ENCODE results near the gene MAN1A2. TPM values are rescaled to one million over a fixed set of nuclear protein-coding genes. Genes with fewer than 3 reads are reported as not detected.

MAN1A2 gene
- total RNA-seq, 4 donors from 2014 or later = 18.1 to 37.4 (median 26.3) TPM

DNA sequence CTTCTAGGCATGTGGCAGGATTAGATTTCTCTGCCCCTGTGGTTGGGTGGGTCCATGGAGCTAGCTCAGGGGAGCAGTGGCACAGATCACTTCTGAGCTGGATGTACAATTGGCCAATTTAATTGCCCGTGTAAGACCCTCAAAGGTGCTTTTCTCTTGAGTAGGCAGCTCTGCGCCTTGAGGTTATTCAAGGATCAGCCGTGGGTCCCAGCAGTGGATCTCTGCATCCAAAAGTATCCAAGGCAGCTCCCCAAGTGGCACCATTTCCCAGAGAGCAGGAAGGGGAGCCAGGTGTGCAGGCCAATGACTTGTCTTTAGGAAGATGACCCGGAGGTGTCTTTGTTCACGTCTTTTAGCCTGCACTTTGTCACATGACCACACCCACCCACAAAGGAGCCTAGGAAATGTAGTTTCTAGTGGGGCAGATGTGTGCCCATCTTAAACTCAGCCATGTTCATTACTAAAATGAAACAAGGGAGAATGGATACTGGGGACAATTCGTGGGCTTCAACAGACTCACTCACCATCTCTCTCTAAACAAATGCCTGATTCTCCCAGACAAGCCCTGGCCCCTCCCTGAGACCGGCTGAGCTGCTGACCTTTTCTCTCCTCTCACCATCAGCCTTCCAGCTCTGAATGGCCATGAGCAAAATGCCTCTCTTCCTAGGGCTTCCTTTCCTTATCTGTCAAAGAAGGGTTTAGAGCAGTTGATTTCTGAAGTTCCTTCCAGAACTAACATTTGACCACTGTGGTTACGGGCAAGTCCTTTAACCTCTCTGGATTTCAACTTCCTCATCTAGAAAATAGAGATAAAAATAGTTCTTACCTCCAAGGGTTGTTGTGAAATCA, 197.2 kb downstream of the MAN1A2 start:
- Histone ChIP-seq H3K27ac (no peak overlapping the region), H3K9me3 (no peaks in the 10 kb centered on the region), H3K4me1 (no peaks in the 10 kb centered on the region), H3K27me3 (no peaks in the 10 kb centered on the region), H3K4me3 (no peak overlapping the region), H3K36me3 (no peaks in the 10 kb centered on the region)
- TF ChIP-seq POLR2A (IDR thresholded peaks at IDR 0.05) = no peak
- TF ChIP-seq, protein P1, sequence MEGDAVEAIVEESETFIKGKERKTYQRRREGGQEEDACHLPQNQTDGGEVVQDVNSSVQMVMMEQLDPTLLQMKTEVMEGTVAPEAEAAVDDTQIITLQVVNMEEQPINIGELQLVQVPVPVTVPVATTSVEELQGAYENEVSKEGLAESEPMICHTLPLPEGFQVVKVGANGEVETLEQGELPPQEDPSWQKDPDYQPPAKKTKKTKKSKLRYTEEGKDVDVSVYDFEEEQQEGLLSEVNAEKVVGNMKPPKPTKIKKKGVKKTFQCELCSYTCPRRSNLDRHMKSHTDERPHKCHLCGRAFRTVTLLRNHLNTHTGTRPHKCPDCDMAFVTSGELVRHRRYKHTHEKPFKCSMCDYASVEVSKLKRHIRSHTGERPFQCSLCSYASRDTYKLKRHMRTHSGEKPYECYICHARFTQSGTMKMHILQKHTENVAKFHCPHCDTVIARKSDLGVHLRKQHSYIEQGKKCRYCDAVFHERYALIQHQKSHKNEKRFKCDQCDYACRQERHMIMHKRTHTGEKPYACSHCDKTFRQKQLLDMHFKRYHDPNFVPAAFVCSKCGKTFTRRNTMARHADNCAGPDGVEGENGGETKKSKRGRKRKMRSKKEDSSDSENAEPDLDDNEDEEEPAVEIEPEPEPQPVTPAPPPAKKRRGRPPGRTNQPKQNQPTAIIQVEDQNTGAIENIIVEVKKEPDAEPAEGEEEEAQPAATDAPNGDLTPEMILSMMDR (IDR thresholded peaks at IDR 0.05) = no peak
- no peak for DNase-seq
- intact Hi-C loops (cut with DNase I) = no loop called here
- WGBS, 2 donors = 72 to 73% methylated on average over 3 to 7 of the region's 8 CpGs

DNA sequence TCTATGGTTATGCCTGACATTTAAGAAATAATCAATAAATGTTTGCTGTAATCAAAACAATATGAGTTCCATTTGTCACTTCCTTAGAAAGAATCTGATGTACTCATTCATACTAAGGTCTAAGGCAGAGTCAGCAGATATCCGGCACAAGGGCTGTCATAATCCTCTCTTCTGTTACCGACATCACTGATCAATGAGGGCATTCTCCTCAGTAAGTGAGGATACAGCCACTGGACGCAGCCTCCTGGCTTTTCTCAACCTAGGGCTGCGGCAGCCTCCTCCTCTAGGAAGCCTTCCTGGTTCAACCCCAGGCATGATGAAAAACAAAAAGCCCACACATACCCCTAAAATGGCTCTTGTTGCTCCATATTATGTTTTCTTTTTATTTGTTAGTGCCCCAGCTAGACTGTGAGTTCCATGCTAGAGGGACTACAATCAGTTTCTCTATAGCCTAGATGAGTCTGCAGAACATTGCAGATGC, 197.9 kb downstream of the MAN1A2 start:
- no peaks in the 10 kb centered on the region for H3K27me3 ChIP-seq
- H3K9me3 ChIP-seq = no peaks in the 10 kb centered on the region
- H3K27ac ChIP-seq = no peak overlapping the region
- intact Hi-C loops (cut with DNase I) = no loop called here
- WGBS, 2 donors = 86 to 87% methylated on average over 4 of the region's 4 CpGs
- no peaks in the 10 kb centered on the region for H3K4me1 ChIP-seq
- no peaks in the 10 kb centered on the region for H3K36me3 ChIP-seq
- DNase-seq = no peak
- TF ChIP-seq POLR2A (IDR thresholded peaks at IDR 0.05) = no peak
- TF ChIP-seq, protein P1 (IDR thresholded peaks at IDR 0.05) = no peak
- no peak overlapping the region for H3K4me3 ChIP-seq

DNA sequence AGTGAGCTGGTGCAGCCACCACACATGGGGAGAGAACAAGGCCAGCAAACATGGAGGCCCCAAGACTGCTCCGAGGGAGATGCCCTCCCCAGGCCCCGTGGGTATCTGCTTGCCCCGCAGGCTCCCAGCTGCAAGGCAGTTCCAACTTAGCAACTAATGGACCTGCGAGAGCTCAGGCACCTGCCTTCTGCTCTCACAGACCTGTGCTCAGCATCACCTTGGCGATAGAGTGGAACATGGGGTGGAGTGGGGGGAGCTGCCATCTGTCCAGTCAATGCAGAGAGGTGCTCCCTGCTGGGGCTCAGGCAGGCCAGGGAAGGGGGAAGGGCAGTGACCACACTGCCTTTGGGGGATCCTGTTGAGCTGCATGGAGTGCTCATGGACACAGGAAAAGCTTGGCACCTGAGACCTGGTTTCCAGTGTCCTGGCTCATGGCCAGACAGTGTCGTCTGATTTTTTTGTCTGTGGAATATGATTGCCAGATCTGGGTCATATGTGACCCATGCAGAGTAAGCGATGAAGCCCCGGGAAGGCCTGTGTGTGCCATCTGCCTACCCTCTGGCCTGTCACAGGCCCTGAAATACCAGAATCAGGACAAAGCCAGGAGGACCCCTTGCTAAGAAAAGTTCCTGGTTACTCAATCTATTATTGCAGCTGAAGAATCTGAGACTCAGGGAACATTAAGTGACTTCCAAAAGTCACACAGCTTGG, 198.7 kb downstream of the MAN1A2 start:
- WGBS, 2 donors = 60 to 100% methylated on average over 1 of the region's 8 CpGs
- Histone ChIP-seq H3K27ac (no peak overlapping the region), H3K4me3 (no peak overlapping the region), H3K4me1 (peaks cover 0 to 5% (median 0%) of the 10 kb centered on the region in 3 donors), H3K27me3 (no peaks in the 10 kb centered on the region), H3K36me3 (no peaks in the 10 kb centered on the region), H3K9me3 (no peaks in the 10 kb centered on the region)
- TF ChIP-seq, protein P1 (IDR thresholded peaks at IDR 0.05) = no peak
- TF ChIP-seq POLR2A (IDR thresholded peaks at IDR 0.05) = no peak
- DNase-seq = no peak
- intact Hi-C loops (cut with DNase I) = no loop called here

DNA sequence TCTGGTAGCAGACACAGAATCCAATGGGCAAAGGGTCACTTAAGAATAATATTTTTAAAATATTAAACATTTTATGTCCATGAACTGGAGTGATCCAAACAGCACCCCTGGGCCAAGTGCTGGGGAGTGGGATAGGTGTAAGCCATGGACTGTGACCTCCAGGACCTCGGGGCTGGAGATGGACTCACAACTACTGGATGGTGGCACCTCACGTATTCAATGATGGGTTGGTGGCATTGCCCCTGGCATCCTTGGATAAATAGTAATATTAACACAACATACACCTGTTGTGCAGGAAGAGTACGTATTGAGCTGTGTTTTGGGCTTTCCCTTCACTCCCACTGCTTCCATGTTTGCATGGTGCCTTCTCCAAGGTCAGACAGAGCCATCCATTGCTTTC, 199.3 kb downstream of the MAN1A2 start:
- no peaks in the 10 kb centered on the region for H3K9me3 ChIP-seq
- no peaks in the 10 kb centered on the region for H3K27me3 ChIP-seq
- intact Hi-C loops (cut with DNase I) = no loop called here
- H3K36me3 ChIP-seq = no peaks in the 10 kb centered on the region
- no peak overlapping the region for H3K27ac ChIP-seq
- WGBS, 2 donors = 80 to 89% methylated on average over 3 of the region's 3 CpGs
- H3K4me3 ChIP-seq = no peak overlapping the region
- no peak for TF ChIP-seq POLR2A (IDR thresholded peaks at IDR 0.05)
- TF ChIP-seq, protein P1 (IDR thresholded peaks at IDR 0.05) = no peak
- no peak for DNase-seq
- H3K4me1 ChIP-seq = peaks cover 0 to 12% (median 0%) of the 10 kb centered on the region in 3 donors

DNA sequence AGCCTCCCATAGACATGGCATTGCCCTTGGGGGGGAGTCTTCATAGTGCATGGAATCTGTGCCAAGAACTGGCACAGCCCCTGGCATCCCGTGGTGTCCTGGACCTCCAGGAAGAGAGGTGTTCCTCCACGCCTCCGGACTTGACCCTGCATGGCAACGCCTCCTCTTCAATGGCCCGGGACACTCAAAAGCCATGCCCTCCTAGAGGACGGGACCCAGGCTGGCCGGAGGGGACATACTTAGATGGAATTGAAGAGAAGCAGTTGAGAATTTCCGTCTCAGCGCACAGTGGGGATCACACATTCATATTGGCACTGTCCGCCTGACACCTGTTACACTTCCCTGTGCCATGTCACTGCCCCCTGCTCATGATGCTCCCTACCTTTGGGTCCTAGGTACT, 200.2 kb downstream of the MAN1A2 start:
- no peak overlapping the region for H3K4me3 ChIP-seq
- no peaks in the 10 kb centered on the region for H3K36me3 ChIP-seq
- WGBS, 2 donors = 90 to 100% methylated on average over 5 to 10 of the region's 10 CpGs
- TF ChIP-seq POLR2A (IDR thresholded peaks at IDR 0.05) = no peak
- TF ChIP-seq, protein P1 (IDR thresholded peaks at IDR 0.05) = no peak
- H3K27ac ChIP-seq = no peak overlapping the region
- no peaks in the 10 kb centered on the region for H3K9me3 ChIP-seq
- H3K4me1 ChIP-seq = peaks cover 0 to 15% (median 0%) of the 10 kb centered on the region in 3 donors
- DNase-seq = no peak
- intact Hi-C loops (cut with DNase I) = no loop called here
- no peaks in the 10 kb centered on the region for H3K27me3 ChIP-seq
